ENCODE results near the gene TRAPPC1.

TRAPPC1 gene

DNA sequence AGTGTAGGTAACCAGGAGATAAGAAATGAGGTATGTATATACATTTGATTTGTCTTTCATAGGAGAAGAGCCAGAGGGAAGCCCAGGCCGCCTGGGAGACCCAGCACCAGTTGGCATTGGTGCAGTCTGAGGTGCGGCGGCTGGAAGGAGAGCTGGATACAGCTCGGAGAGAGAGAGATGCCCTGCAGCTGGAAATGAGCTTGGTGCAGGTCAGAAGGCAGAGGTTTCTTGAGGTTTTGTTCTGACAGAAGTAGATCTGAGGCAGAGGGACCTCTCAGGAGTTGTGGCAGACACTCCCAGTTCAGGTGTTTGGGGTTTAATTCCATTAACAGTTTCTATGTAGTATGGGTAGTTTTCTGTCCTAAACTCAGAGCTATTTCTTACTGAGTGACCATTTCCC is 8.3 kb upstream of the TRAPPC1 start:
- no peak for FAIRE-seq

DNA sequence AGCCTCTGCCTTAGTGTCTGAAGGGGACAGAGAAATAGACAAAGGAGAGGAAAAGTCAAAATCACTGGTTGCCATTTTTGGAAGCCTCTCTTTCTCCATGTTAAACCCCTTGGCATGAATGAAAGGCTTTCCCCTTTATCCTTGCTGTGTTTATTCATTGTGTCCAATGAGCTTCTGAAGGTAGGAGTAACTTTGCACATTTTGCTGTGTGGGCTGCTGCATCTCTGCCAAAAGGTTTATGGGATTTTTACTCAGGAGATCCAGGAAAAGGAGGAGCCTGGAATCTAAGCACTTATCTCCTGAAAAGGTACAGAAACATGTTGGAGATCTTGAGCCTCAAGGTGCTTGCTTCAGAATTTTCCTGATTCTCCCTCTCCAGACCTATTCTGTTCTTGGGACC is 4.1 kb upstream of the TRAPPC1 start:
- FAIRE-seq: no peak

GRCh38 chr17:7932949-7933348 is 1.2 kb upstream of the TRAPPC1 start:
- FAIRE-seq: no peak

DNA sequence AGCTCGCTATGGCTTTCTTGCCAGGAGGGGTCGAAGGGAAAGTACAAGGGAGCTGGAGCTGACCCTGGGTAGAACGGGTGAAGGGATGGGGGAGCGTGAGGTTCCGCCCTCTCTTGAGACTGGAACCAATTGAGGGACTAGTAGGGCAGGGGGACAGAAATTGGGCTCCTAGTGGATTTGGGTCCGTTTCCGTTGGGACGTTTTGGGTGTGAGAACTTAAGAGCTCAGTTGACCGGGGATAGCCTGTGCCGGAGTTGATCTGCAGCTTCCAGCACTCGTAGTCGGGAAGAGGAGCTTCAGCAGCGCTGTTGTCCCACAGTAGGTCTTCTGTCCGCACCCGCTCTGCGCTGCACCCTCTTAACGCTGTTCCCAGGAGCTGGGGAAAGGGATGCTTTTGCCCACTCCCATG is 741 bp upstream of the TRAPPC1 start:
- FAIRE-seq: no peak

- FAIRE-seq: no peak
Measured at GRCh38 chr17:7930841-7931631, 710 bp downstream of the TRAPPC1 start.

DNA sequence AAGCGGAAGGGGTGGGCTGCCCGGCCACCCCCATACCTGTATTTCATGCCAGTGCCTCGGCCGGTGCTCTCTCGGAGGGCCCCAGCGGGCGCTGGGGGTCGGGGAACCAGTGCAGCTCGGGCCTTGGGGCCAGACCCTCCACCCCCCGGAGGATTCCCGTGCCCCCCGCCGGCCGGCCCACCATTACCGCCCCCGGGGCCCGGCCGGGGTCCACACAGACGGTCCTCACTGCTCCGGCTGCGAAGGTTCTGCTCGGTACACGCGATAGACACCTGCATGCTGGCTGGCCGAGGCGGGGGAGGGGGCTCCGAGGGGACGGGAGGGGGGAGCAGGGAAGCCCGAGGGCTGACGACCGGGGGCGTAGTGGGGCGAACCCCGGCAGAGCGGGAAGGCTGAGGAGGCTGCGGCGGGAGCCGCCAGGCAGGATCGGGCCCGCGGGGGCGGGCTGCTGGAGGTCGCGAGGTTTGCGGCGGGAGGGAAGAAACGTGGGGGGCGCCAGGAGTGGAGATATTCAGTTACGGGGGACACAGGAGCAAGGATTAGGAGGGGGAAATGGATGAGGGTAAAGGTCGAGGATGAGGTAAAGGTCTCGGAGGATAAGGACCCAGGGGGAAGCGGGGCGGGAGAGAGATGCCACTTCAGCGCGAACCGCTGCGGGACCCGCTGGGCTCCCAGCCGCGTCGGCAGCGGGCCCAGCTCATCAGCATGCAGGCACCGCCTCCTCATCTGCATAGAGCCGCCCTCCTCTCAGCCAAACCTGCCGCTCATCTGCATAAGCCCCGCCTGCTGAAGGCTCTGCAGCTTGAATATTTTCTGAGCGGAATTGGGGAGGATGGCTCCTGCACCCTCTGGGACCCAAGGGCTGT is 2.4 kb downstream of the TRAPPC1 start, which contains the start of gene KCNAB3:
Gene KCNAB3 (minus strand): TSS at position 699 of the 866 bp plus-strand sequence. CDS start 421 bp downstream, at position 278.
- FAIRE-seq: no peak

GRCh38 chr17:7927596-7927995 is 4.2 kb downstream of the TRAPPC1 start:
- FAIRE-seq: no peak

DNA sequence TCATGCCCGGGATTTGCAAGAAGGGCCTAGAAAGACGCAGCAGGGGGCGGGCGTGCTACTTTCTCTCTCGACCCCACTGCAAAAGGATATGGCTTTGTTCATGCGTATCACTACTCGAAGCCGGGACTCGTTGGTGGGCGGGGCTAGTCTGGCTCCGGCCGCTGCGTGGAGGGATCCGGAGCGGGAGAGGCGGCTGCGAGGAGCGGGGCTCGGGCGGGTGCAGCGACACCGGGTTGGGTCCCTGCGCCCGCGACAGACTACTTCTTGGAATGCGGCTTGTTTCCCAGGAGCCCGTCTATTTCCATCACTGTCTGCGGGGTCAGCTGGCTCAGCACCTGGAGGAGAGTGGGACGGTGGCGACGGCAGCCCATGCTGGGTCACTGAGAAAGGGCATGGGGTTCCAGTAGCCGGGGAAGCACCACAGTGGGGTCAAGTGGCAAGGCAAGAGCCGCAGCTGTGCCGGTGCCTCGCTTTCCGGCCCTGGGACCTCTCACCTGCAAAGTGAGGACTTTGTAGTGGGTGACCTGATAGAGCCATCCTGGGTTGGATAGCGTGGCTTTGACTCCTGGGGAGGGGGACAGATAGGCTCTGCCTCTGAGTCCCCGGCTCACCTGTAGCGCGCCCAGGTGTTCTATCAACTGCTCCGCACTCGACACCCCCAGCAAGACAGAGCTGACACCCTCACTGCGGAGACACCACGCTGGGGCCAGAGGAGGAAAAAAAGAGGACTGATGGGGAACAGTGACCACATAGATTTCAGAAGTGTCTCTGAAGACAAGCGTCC is 8.7 kb downstream of the TRAPPC1 start:
- no peak for FAIRE-seq

DNA sequence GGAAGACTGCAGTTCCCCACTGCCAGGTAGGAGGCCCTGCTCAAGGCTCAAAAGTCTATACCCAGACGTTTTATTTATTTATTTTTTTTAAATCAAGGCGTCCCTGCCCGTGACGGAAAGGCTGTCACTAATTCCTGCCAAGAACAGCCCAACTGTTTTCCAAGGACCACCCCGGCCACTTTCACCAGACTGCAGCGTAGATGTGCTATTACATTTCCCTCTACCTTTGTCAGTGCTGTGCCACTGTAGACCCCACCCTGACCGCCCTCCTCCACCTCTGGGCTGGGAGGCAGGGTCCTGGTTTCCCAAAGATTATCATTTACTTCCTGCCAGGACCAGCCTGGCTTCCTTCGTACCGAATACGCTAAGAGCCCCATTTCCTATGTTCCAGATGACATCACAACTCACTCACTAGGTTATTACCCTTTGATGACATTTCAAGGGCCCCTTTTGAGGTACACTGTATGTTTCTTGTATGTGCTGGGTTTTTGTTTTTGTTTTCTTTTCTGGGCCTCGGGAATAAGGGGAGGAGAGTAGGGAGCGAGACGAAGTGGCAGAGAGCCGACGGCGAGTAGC is 9.4 kb downstream of the TRAPPC1 start:
- no peak for FAIRE-seq

GRCh38 chr17:7916808-7917207 is 14.9 kb downstream of the TRAPPC1 start:
- FAIRE-seq: no peak

DNA sequence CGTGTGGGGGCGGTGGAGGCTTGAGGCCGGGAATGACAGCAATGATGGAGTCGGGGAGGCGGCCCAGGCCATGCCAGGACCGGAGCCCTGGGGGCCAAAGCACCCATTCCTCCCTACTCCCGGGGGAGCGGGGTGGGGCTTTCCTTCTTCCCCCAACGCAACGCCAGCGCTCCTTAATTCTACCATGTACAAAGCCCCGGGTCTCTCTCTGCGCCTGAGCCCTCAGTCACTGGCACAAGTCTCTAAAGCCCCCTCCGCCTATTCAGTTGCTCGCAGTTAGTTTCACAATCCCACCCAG is 15.4 kb downstream of the TRAPPC1 start:
- no peak for FAIRE-seq

- no peak for FAIRE-seq
Measured at GRCh38 chr17:7915611-7916384, 15.9 kb downstream of the TRAPPC1 start, which contains the start of gene RNF227. TSS of gene RNF227 (minus strand) at chr17:7916289. CDS start at chr17:7916195, 94 bp downstream.

DNA sequence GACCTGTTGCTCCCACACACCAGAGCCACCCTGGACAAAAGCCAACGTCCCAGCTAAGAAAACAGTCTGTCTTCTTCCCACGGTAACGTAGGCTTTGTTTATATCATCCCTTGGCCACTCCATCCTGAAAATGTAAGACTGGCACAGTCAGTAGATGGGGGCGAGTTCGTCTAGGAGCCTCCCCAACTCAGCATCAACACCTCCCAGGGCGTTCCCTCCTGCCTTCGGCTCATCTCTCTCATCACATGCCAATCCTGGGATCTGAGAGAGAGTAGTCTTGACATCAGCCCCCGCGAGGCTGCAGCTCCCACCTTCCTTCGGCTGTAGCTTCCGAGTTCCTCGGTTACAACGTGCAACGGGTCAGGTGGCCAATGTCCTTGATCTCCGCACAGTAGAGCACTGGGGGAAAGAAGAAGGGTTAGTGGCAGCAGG is 16.6 kb downstream of the TRAPPC1 start:
- no peak for FAIRE-seq

DNA sequence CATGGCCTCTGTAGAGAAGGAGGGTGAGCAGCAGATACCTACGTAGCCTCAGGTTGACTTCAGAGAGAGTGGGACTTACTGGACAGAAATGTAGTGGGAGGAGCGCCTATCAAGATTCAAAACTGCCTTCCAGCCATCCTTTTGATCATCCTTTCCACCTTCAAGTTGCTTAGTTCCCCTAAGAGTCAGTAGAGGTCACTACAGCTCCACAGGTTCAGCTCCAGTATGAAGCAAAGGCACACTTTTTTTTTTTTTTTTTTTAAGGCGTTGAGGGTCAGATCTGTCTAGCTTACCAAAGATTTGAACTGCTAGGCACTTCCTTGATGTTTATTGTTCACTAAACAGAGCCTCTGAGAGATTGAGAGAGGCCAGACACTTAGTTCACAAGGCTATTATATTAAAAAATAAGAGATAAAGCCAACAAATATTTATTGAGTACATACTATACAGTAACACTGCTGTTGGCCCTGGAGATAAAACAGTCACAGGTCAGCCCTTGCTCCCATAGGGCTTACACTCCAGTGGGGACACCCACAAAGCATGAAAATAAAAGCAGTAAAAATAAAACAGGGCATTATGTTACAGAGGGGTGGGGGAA is 18.7 kb downstream of the TRAPPC1 start:
- peak; percentile 97 for FAIRE-seq

DNA sequence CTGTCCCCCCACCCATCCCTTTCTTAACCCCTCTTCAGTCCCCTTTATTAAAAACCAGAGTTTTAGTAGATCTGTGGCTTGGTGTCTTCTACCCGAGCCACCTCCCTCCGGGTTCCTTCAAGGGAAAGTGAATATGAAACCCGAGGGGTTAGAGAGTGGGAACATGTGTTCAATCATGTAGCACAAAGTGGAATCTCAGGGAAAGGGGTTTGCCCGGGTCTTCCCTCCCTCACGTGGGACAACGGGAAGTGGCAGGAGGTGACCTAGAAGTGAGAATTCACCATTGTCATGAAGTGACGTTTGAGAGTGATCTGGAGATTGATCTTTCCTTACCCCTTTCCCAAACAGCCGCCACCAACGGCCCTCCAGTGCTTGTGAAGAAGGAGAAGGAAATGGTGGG is 20.6 kb downstream of the TRAPPC1 start:
- FAIRE-seq: no peak

GRCh38 chr17:7910711-7911110 is 21.0 kb downstream of the TRAPPC1 start:
- FAIRE-seq: no peak

- no peak for FAIRE-seq
Measured at GRCh38 chr17:7910281-7910680, 21.5 kb downstream of the TRAPPC1 start.

GRCh38 chr17:7909089-7909488 is 22.7 kb downstream of the TRAPPC1 start:
- FAIRE-seq: no peak

- no peak for FAIRE-seq
Measured at GRCh38 chr17:7903154-7904103, 28.3 kb downstream of the TRAPPC1 start.

- no peak for FAIRE-seq
Measured at GRCh38 chr17:7897773-7898172, 34.0 kb downstream of the TRAPPC1 start.

All from G401.6 (cell line).